Mesendoderm (in vitro differentiated cells): Measurements from ENCODE around the gene CAMK2G. TPM values are rescaled to one million over a fixed set of nuclear protein-coding genes. Genes with fewer than 3 reads are reported as not detected.
A peak's percentile ranks its signal among the peaks of the same experiment; 100 is the strongest.
"Not testable (repeated sequence)": the region's sequence is repeated elsewhere in the genome, so short reads cannot be mapped to it uniquely, and the experiment has no call there.

Source experiments
- DNase-seq: peaks from one replicate; pipeline ENCODE4 v3.0.0; 2013
- H2AK5ac ChIP-seq: 2 replicates; pipeline ENCODE4 v1.6.1; 2013; ENCODE audit warnings: low read length, inconsistent platforms
- H2BK120ac ChIP-seq: 2 replicates; pipeline ENCODE4 v1.6.1; 2013; ENCODE audit warnings: low read depth, mild to moderate bottlenecking, low read length, moderate library complexity, mixed read lengths
- H2BK15ac ChIP-seq: replicated peaks from 2 replicates; pipeline ENCODE4 v1.6.1; 2013; ENCODE audit warnings: low read depth, mild to moderate bottlenecking, moderate library complexity
- H2BK5ac ChIP-seq: 2 replicates; pipeline ENCODE4 v1.6.1; 2013; ENCODE audit warnings: low read length, inconsistent platforms
- H3K18ac ChIP-seq: 2 replicates; pipeline ENCODE4 v1.6.1; 2013; ENCODE audit warnings: mild to moderate bottlenecking, low read length, mixed read lengths
- H3K23ac ChIP-seq: one replicate; pipeline ENCODE4 v1.6.1; 2013; ENCODE audit warnings: low read length
- H3K27ac ChIP-seq: 2 replicates; pipeline ENCODE4 v1.5.1; 2013; ENCODE audit warnings: low read depth, mild to moderate bottlenecking, inconsistent platforms, low read length, moderate library complexity
- H3K27me3 ChIP-seq: 2 replicates; pipeline ENCODE4 v1.6.1; 2013; ENCODE audit warnings: low read length, control low read depth, mild to moderate bottlenecking, inconsistent platforms; ENCODE audit not compliant: insufficient read depth, poor library complexity
- H3K36me3 ChIP-seq: 2 replicates; pipeline ENCODE4 v1.6.1; 2013; ENCODE audit warnings: low read length, inconsistent platforms; ENCODE audit not compliant: control insufficient read depth, insufficient read depth
- H3K4ac ChIP-seq: one replicate; pipeline ENCODE4 v1.6.1; 2013; ENCODE audit warnings: low read depth, mild to moderate bottlenecking, low read length, moderate library complexity
- H3K4me1 ChIP-seq: 2 replicates; pipeline ENCODE4 v1.6.1; 2013; ENCODE audit warnings: low read depth, low read length, inconsistent platforms; ENCODE audit not compliant: control insufficient read depth
- H3K4me2 ChIP-seq: 2 replicates; pipeline ENCODE4 v1.6.1; 2013; ENCODE audit warnings: low read length
- H3K4me3 ChIP-seq: 2 replicates; pipeline ENCODE4 v1.5.1; 2013; ENCODE audit warnings: mild to moderate bottlenecking, low read length
- H3K56ac ChIP-seq: one replicate; pipeline ENCODE4 v1.6.1; 2013; ENCODE audit warnings: low read length
- H3K79me1 ChIP-seq: 2 replicates; pipeline ENCODE4 v1.6.1; 2013; ENCODE audit warnings: low read length, inconsistent platforms
- H3K79me2 ChIP-seq: 2 replicates; pipeline ENCODE4 v1.6.1; 2013; ENCODE audit warnings: mild to moderate bottlenecking, low read length; ENCODE audit not compliant: control insufficient read depth, insufficient read depth
- H3K9ac ChIP-seq: 2 replicates; pipeline ENCODE4 v1.6.1; 2013; ENCODE audit warnings: low read length, inconsistent platforms
- H4K5ac ChIP-seq: one replicate; pipeline ENCODE4 v1.6.1; 2013; ENCODE audit warnings: low read length
- H4K8ac ChIP-seq: one replicate; pipeline ENCODE4 v1.6.1; 2013; ENCODE audit warnings: low read depth, mild to moderate bottlenecking, control low read depth, low read length, moderate library complexity
- WGBS: extraction: QIAGEN DNeasy Blood & Tissue Kit; methylation state at CpG from one replicate; pipeline ENCODE4 v1.1.7; 2013; ENCODE audit warnings: low lambda C conversion rate, missing lambda C conversion rate; ENCODE audit not compliant: insufficient coverage; ENCODE audit errors: extremely low coverage; 5-methylcytosine and 5-hydroxymethylcytosine counted together
- polyA plus RNA-seq, 2 experiments: library from polyadenylated mRNA; stranded (reverse); fragments of 200-250 nt; gene quantifications; one replicate each; pipeline ENCODE4 v1.2.3, GENCODE V29; 2013

Gene CAMK2G
- 13.0 TPM for polyA plus RNA-seq (2013, experiment 1 of 2)
- polyA plus RNA-seq (2013, experiment 2 of 2), result 13.1 TPM

- Histone ChIP-seq H3K4me1 (peaks cover 11% of the 10 kb centered on the region), H3K4me3 (peak within 1 kb of the TSS; percentile 67), H3K27ac (no peak within 1 kb of the TSS), H3K56ac (peak within 1 kb of the TSS; percentile 92), H4K8ac (no peak within 1 kb of the TSS), H2BK120ac (peak within 1 kb of the TSS; percentile 47), H2BK15ac (no peak within 1 kb of the TSS), H3K4ac (peak within 1 kb of the TSS; percentile 58), H3K23ac (peak within 1 kb of the TSS; percentile 66), H3K18ac (peak within 1 kb of the TSS; percentile 91), H3K79me2 (peaks cover 2% of the 10 kb centered on the region), H3K79me1 (peaks cover 6% of the 10 kb centered on the region), H3K36me3 (no peaks in the 10 kb centered on the region), H3K9ac (peak within 1 kb of the TSS; percentile 74), H4K5ac (no peak within 1 kb of the TSS), H2BK5ac (no peak within 1 kb of the TSS), H3K27me3 (no peaks in the 10 kb centered on the region), H3K4me2 (peak within 1 kb of the TSS; percentile 84), H2AK5ac (no peak within 1 kb of the TSS)
- WGBS, result no CpG with 5 or more reads among the region's 95 CpGs
- DNase-seq, result peak; percentile 84
Observed at GRCh38 chr10:73874267-73875138, at the start of gene CAMK2G. Gene CAMK2G (minus strand): TSS chr10:73874555. CDS start chr10:73874461, 94 bp downstream.

GRCh38 chr10:73922864-73923133, 48.4 kb upstream of the CAMK2G start:
- Histone ChIP-seq H3K4me2 (no peak overlapping the region), H3K79me1 (no peaks in the 10 kb centered on the region), H3K79me2 (no peaks in the 10 kb centered on the region), H3K4ac (no peak overlapping the region), H4K5ac (no peak overlapping the region), H3K23ac (no peak overlapping the region), H3K27me3 (no peaks in the 10 kb centered on the region), H2BK120ac (no peak overlapping the region), H3K36me3 (no peaks in the 10 kb centered on the region), H4K8ac (no peak overlapping the region), H3K27ac (no peak overlapping the region), H3K9ac (no peak overlapping the region), H2BK5ac (no peak overlapping the region), H3K4me3 (no peak overlapping the region), H3K4me1 (peaks cover 7% of the 10 kb centered on the region), H2BK15ac (peak overlapping the region; percentile 39), H3K56ac (no peak overlapping the region), H2AK5ac (no peak overlapping the region), H3K18ac (no peak overlapping the region)
- no peak for DNase-seq
- no CpG with 5 or more reads among the region's 2 CpGs for WGBS

GRCh38 chr10:73922007-73922863, 47.9 kb upstream of the CAMK2G start:
- Histone ChIP-seq H4K8ac (no peak overlapping the region), H3K4me1 (peaks cover 7% of the 10 kb centered on the region), H3K18ac (peak overlapping the region; percentile 53), H3K56ac (no peak overlapping the region), H3K27ac (no peak overlapping the region), H3K27me3 (no peaks in the 10 kb centered on the region), H3K79me2 (no peaks in the 10 kb centered on the region), H2BK120ac (peak overlapping the region; percentile 51), H2AK5ac (no peak overlapping the region), H3K9ac (no peak overlapping the region), H3K36me3 (no peaks in the 10 kb centered on the region), H4K5ac (no peak overlapping the region), H2BK5ac (no peak overlapping the region), H3K79me1 (no peaks in the 10 kb centered on the region), H3K23ac (no peak overlapping the region), H3K4ac (peak overlapping the region; percentile 56), H3K4me2 (no peak overlapping the region), H2BK15ac (no peak overlapping the region), H3K4me3 (no peak overlapping the region)
- no peak for DNase-seq
- WGBS, result no CpG with 5 or more reads among the region's 6 CpGs

GRCh38 chr10:73920089-73920488, 45.7 kb upstream of the CAMK2G start:
- Histone ChIP-seq H3K9ac (peak overlapping the region; percentile 30), H3K18ac (no peak overlapping the region), H3K36me3 (no peaks in the 10 kb centered on the region), H2BK15ac (no peak overlapping the region), H3K79me1 (no peaks in the 10 kb centered on the region), H2BK5ac (no peak overlapping the region), H3K4ac (no peak overlapping the region), H3K56ac (peak overlapping the region; percentile 63), H4K8ac (no peak overlapping the region), H3K23ac (peak overlapping the region; percentile 32), H3K27ac (peak overlapping the region; percentile 22), H3K4me2 (no peak overlapping the region), H3K27me3 (no peaks in the 10 kb centered on the region), H3K79me2 (no peaks in the 10 kb centered on the region), H3K4me1 (peaks cover 5% of the 10 kb centered on the region), H2AK5ac (no peak overlapping the region), H2BK120ac (no peak overlapping the region), H4K5ac (no peak overlapping the region), H3K4me3 (no peak overlapping the region)
- WGBS, result no CpG with 5 or more reads among the region's 4 CpGs
- DNase-seq, result peak; percentile 65

- H3K4me2 ChIP-seq, H2BK5ac ChIP-seq, H3K27me3 ChIP-seq, H3K4ac ChIP-seq, H4K5ac ChIP-seq, H3K18ac ChIP-seq, H3K56ac ChIP-seq, H3K9ac ChIP-seq, DNase-seq, H3K23ac ChIP-seq, H3K4me3 ChIP-seq, H3K27ac ChIP-seq, H2BK120ac ChIP-seq, H2AK5ac ChIP-seq, H3K36me3 ChIP-seq, H3K4me1 ChIP-seq, H2BK15ac ChIP-seq, H3K79me2 ChIP-seq, H3K79me1 ChIP-seq, H4K8ac ChIP-seq: not testable (repeated sequence)
- no CpG with 5 or more reads among the region's 8 CpGs for WGBS
Observed at GRCh38 chr10:73919481-73919880, 45.1 kb upstream of the CAMK2G start.
